ENCODE data around the gene ZC3H8.
"Not testable (repeated sequence)": the region's sequence is repeated elsewhere in the genome, so short reads cannot be mapped to it uniquely, and the experiment has no call there.

Gene ZC3H8

GRCh38 chr2:112257575-112257974 is 2.7 kb upstream of the ZC3H8 start:
- no peak for DNase-seq

GRCh38 chr2:112256654-112257053 is 1.8 kb upstream of the ZC3H8 start:
- DNase-seq = no peak

GRCh38 chr2:112255875-112256274 is 1.0 kb upstream of the ZC3H8 start:
- DNase-seq = no peak

GRCh38 chr2:112253261-112253815 is 1.5 kb downstream of the ZC3H8 start:
- DNase-seq = no peak

GRCh38 chr2:112251271-112251670 is 3.6 kb downstream of the ZC3H8 start:
- DNase-seq = no peak

- no peak for DNase-seq
These were observed 10.0 kb downstream of the ZC3H8 start for GRCh38 chr2:112244854-112245253.

- no peak for DNase-seq
These were observed 11.6 kb downstream of the ZC3H8 start for GRCh38 chr2:112243233-112243632.

- no peak for DNase-seq
These were observed 12.5 kb downstream of the ZC3H8 start for GRCh38 chr2:112242384-112242783.

GRCh38 chr2:112239862-112240261 is 15.0 kb downstream of the ZC3H8 start:
- no peak for DNase-seq

- DNase-seq = no peak
These were observed 24.5 kb downstream of the ZC3H8 start for GRCh38 chr2:112230371-112230770.

GRCh38 chr2:112229348-112229747 is 25.5 kb downstream of the ZC3H8 start:
- DNase-seq = peak; percentile 78

GRCh38 chr2:112220831-112221230 is 34.0 kb downstream of the ZC3H8 start:
- no peak for DNase-seq

GRCh38 chr2:112220186-112220585 is 34.7 kb downstream of the ZC3H8 start:
- no peak for DNase-seq

GRCh38 chr2:112217854-112218253 is 37.0 kb downstream of the ZC3H8 start:
- DNase-seq = no peak

- DNase-seq = peak; percentile 4
These were observed 38.7 kb downstream of the ZC3H8 start for GRCh38 chr2:112216167-112216566.

- DNase-seq = not testable (repeated sequence)
These were observed 46.9 kb downstream of the ZC3H8 start for GRCh38 chr2:112207905-112208304.

- DNase-seq = peak; percentile 28
These were observed 50.4 kb downstream of the ZC3H8 start for GRCh38 chr2:112204411-112204810.

GRCh38 chr2:112201696-112202430 is 53.0 kb downstream of the ZC3H8 start:
- DNase-seq = no peak

- DNase-seq = no peak
These were observed 55.7 kb downstream of the ZC3H8 start for GRCh38 chr2:112199188-112199587.

GRCh38 chr2:112198780-112199179 is 56.1 kb downstream of the ZC3H8 start:
- no peak for DNase-seq

- no peak for DNase-seq
These were observed 57.0 kb downstream of the ZC3H8 start for GRCh38 chr2:112197868-112198267.

- DNase-seq = no peak
These were observed 58.9 kb downstream of the ZC3H8 start for GRCh38 chr2:112195950-112196349.

- DNase-seq = no peak
These were observed 59.6 kb downstream of the ZC3H8 start for GRCh38 chr2:112195167-112195766.

- no peak for DNase-seq
These were observed 60.4 kb downstream of the ZC3H8 start for GRCh38 chr2:112194482-112194881.

Data from NCI-H2171 treated with DMSO at 0.1 percent for 48 hours (cell line).